BE2C (cell line): ENCODE data around the gene EIF5AL1.

Experiments
- DNase-seq: peaks from one replicate; pipeline ENCODE4 v3.0.0-alpha.2; 2020
- H3K27me3 ChIP-seq: fragments of 250-450 bp; sonication (Bioruptor Pico); 2 replicates; pipeline ENCODE4 v1.5.1; 2020; ENCODE audit warnings: mild to moderate bottlenecking
- H3K36me3 ChIP-seq: fragments of 250-450 bp; sonication (Bioruptor Pico); 2 replicates; pipeline ENCODE4 v1.5.1; 2020; ENCODE audit warnings: mild to moderate bottlenecking
- H3K4me1 ChIP-seq: fragments of 250-450 bp; sonication (Bioruptor Pico); 2 replicates; pipeline ENCODE4 v1.5.1; 2020
- H3K4me3 ChIP-seq: 2 replicates; pipeline ENCODE4 v1.5.1; 2011; ENCODE audit warnings: low read depth, low read length
- H3K9me3 ChIP-seq: fragments of 250-450 bp; sonication (Bioruptor Pico); 2 replicates; pipeline ENCODE4 v1.5.1; 2020
- TF ChIP-seq, protein P1 (sequence below): IDR thresholded peaks from 2 replicates; pipeline ENCODE4 v1.5.1; 2012; ENCODE audit warnings: mild to moderate bottlenecking, low read depth, low read length

The EIF5AL1 gene

DNA sequence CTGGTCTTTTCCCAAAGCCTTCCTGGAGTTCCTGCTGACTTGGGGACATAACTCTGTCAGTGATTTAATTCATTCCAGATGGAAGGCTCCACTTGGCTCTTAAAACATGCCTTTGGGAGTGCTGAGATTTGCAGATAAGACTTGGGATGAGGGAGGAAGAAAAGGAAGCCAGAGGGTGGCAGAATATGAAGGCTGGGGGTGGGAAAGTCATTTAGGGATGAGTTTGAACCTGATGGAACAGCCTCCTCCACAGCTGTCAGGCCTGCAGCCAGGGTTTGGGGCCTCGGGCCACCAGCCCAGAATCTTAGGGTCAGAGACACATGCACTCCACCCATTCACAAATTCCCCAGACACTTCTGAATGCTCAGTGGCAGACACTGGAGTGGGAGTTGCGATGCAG lies 28.4 kb upstream of the EIF5AL1 start:
- H3K9me3 ChIP-seq: no peaks in the 10 kb centered on the region
- TF ChIP-seq, protein P1, sequence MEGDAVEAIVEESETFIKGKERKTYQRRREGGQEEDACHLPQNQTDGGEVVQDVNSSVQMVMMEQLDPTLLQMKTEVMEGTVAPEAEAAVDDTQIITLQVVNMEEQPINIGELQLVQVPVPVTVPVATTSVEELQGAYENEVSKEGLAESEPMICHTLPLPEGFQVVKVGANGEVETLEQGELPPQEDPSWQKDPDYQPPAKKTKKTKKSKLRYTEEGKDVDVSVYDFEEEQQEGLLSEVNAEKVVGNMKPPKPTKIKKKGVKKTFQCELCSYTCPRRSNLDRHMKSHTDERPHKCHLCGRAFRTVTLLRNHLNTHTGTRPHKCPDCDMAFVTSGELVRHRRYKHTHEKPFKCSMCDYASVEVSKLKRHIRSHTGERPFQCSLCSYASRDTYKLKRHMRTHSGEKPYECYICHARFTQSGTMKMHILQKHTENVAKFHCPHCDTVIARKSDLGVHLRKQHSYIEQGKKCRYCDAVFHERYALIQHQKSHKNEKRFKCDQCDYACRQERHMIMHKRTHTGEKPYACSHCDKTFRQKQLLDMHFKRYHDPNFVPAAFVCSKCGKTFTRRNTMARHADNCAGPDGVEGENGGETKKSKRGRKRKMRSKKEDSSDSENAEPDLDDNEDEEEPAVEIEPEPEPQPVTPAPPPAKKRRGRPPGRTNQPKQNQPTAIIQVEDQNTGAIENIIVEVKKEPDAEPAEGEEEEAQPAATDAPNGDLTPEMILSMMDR: no peak
- no peaks in the 10 kb centered on the region for H3K27me3 ChIP-seq
- no peaks in the 10 kb centered on the region for H3K36me3 ChIP-seq
- peaks cover 6% of the 10 kb centered on the region for H3K4me1 ChIP-seq
- no peak for DNase-seq
- H3K4me3 ChIP-seq: no peak overlapping the region

DNA sequence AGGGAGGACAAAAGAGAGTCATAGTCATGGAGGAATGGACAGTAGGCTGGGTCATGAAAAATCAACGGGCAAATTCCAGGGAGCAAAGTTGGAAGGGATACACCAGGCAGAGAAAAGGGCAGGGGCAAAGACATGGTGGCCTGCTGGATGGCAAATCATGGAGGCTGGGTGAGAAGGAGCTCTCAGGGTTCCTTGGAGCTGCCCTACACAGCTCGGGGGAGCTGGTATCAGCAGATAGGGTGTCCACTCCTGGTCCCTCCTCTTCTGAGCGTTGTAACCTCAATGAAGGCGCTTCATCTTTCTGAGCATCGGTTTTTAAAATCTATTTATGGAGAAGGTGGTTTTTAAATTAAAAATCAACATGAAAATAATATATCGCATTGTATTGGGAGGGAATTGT lies 27.9 kb upstream of the EIF5AL1 start:
- H3K36me3 ChIP-seq: no peaks in the 10 kb centered on the region
- DNase-seq: no peak
- no peaks in the 10 kb centered on the region for H3K9me3 ChIP-seq
- no peak overlapping the region for H3K4me3 ChIP-seq
- no peaks in the 10 kb centered on the region for H3K27me3 ChIP-seq
- TF ChIP-seq, protein P1: no peak
- peaks cover 6% of the 10 kb centered on the region for H3K4me1 ChIP-seq

DNA sequence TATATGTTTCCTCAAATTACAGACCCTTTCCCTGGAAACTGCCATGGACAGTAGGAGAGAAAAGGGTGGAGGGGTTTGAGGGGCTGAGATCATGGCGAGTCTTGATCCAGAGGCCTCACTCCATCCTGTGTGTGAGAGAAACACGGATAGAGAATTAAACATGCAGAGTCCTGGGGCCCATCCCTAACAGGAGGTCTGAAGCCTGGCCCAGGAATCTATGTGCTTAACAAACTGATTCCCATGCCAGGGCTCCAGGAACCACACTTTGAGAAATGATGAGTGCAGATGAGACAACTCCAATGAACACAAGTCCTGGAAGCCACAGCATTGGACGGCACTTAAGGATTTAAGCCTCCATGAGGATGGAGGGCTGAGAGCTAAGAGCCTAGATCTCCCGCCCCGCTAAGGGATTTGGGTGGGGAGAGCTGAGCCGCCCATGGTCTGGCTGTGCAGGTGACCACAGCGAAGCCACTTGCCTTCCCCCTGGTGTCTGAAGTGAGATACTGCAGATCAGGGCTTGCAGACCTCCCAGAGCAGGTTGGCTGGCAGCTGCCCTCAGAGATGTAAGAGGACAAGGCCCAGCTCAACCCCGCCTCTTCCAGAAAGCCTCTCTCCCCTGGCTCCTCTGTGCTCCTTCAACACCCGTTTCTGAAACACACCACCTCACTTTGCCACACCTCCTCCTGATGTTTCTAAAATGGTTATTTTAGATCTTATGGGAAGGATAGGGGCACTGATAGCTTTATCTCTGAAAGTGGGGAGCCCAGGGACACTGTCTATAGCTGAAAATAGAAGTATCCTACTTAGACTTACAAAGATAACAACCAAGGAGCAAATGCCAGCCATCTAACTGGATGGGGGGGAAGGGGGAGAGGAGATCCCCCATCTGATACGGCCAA lies 24.8 kb upstream of the EIF5AL1 start:
- DNase-seq: peak; percentile 76
- Histone ChIP-seq H3K4me1 (peaks cover 6% of the 10 kb centered on the region), H3K27me3 (no peaks in the 10 kb centered on the region), H3K9me3 (no peaks in the 10 kb centered on the region), H3K36me3 (no peaks in the 10 kb centered on the region), H3K4me3 (no peak overlapping the region)
- TF ChIP-seq, protein P1: peak; percentile 81

DNA sequence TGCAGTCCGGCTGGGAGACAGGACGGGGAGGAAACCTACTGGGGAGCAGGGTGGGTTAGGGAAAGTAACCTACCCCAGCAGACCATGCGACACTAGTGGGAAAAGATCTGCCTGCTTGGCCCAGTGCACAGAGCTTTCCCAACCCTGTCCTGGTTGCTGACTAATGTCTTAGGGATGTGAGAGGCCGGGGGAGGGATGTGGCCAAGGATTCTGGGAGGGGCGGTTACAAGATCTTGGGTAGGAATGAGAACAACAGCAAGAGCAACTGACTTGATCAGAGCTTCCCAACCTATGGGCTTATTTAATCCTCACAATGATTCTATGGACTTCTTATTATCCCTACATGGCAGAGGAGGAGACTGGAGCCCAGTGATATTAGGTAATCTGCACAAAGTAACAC lies 24.0 kb upstream of the EIF5AL1 start:
- no peak for DNase-seq
- Histone ChIP-seq H3K9me3 (no peaks in the 10 kb centered on the region), H3K4me3 (no peak overlapping the region), H3K36me3 (no peaks in the 10 kb centered on the region), H3K27me3 (no peaks in the 10 kb centered on the region), H3K4me1 (peaks cover 6% of the 10 kb centered on the region)
- TF ChIP-seq, protein P1: no peak

DNA sequence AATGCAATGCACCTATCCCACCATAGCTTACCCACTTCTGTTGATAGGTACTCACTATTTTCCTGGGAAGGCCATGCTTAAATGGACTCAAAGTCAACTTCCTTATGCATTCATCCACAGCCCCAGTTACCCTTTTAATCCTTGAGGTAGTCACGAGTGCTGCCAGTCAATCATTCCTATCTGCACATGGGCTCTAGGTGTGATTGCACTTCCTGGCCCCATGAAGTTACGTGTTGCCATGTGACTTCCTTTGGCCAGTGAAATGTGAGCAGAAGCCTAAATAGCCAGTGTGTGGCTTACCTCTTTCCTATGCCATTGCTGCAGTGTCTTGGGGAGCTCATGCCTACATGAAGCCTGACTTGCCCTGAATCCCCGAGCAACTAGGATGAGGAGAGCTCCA lies 23.5 kb upstream of the EIF5AL1 start:
- Histone ChIP-seq H3K36me3 (no peaks in the 10 kb centered on the region), H3K9me3 (no peaks in the 10 kb centered on the region), H3K4me1 (peaks cover 2% of the 10 kb centered on the region; the same call in 1 of the 2 replicates), H3K27me3 (no peaks in the 10 kb centered on the region), H3K4me3 (no peak overlapping the region)
- TF ChIP-seq, protein P1: no peak
- no peak for DNase-seq
